ENCODE measurements around the gene RNMT. TPM values are rescaled to one million over a fixed set of nuclear protein-coding genes. Genes with fewer than 3 reads are reported as not detected.

Gene RNMT
- total RNA-seq, 1 experiment from 2014 or later = 38.4 TPM

DNA sequence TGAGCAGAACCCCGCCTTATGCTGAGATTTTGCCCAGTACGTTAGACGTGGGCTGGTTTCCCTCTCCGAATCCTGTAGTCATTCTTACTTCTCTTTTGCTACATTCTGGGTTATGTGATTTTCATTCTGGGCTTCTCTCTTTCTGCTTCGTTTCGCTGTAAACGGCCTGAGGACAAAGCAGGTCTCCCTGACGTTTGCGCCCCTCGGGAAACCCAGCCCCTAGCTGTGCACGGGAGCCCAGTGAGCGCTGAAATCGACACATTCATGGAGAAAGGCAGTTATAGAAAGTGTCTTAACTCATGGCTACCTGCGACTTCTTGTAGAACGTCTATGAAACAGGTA lies 74.8 kb downstream of the RNMT start:
- Mint-ChIP-seq H3K27me3 (ENCODE audit: insufficient read depth, unreplicated experiment) (no peaks in the 10 kb centered on the region), H3K9me3 (ENCODE audit: unreplicated experiment) (no peaks in the 10 kb centered on the region), H3K36me3 (ENCODE audit: insufficient read depth, unreplicated experiment) (no peaks in the 10 kb centered on the region), H3K27ac (ENCODE audit: low read depth, unreplicated experiment) (no peak overlapping the region), H3K4me3 (ENCODE audit: unreplicated experiment) (no peak overlapping the region), H3K4me1 (ENCODE audit: insufficient read depth, unreplicated experiment) (peaks cover 14% of the 10 kb centered on the region)
- intact Hi-C loops (cut with micrococcal nuclease) = no loop called here
- POLR2A ChIA-PET = interaction anchor here (1.2 kb wide), 1 partner anchor 74 kb away, joined by 3 read pairs; the partner anchor contains the start of genes FAM210A and RNMT
- CTCF ChIA-PET = interaction anchor here (4.5 kb wide), 1 partner anchor 12 kb away, joined by 44 read pairs; no protein-coding TSS in a partner anchor
- TF ChIP-seq, protein P1, sequence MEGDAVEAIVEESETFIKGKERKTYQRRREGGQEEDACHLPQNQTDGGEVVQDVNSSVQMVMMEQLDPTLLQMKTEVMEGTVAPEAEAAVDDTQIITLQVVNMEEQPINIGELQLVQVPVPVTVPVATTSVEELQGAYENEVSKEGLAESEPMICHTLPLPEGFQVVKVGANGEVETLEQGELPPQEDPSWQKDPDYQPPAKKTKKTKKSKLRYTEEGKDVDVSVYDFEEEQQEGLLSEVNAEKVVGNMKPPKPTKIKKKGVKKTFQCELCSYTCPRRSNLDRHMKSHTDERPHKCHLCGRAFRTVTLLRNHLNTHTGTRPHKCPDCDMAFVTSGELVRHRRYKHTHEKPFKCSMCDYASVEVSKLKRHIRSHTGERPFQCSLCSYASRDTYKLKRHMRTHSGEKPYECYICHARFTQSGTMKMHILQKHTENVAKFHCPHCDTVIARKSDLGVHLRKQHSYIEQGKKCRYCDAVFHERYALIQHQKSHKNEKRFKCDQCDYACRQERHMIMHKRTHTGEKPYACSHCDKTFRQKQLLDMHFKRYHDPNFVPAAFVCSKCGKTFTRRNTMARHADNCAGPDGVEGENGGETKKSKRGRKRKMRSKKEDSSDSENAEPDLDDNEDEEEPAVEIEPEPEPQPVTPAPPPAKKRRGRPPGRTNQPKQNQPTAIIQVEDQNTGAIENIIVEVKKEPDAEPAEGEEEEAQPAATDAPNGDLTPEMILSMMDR (IDR thresholded peaks at IDR 0.05; ENCODE audit: unreplicated experiment) = no peak
- BruUV-seq (replicated peaks) = no TSS peak
- no peak for DNase-seq (ENCODE audit: unreplicated experiment)

DNA sequence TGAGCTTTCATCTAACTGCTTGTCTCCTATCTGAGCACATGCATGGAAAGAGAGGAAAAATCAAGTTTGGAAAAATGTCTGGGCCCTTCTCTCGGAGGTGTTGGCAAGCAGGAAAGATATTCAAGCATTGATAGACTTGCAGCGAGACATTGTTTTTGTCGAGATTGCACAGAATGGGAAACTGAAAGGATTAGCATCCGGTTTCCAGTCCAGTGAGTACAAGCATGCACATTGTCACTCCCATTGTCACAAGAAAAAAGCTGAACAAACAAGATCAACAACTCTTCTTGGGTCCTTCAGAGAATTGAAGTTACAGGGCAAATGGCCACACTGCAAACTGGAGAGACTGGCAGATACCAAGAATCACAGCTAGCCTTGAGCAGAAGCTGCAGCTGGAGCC lies 77.8 kb downstream of the RNMT start:
- no peak overlapping the region for H3K27ac Mint-ChIP-seq (ENCODE audit: low read depth, unreplicated experiment)
- no peaks in the 10 kb centered on the region for H3K9me3 Mint-ChIP-seq (ENCODE audit: unreplicated experiment)
- intact Hi-C loops (cut with micrococcal nuclease) = no loop called here
- CTCF ChIA-PET = interaction anchor here (0.7 to 4.5 kb wide), 4 partner anchors 9 to 247 kb away, joined by 3 to 44 read pairs (median 6); partner anchors contain the start of gene MC5R
- H3K4me3 Mint-ChIP-seq (ENCODE audit: unreplicated experiment) = no peak overlapping the region
- H3K4me1 Mint-ChIP-seq (ENCODE audit: insufficient read depth, unreplicated experiment) = no peaks in the 10 kb centered on the region
- no peaks in the 10 kb centered on the region for H3K36me3 Mint-ChIP-seq (ENCODE audit: insufficient read depth, unreplicated experiment)
- BruUV-seq (replicated peaks) = no TSS peak
- TF ChIP-seq, protein P1 (IDR thresholded peaks at IDR 0.05; ENCODE audit: unreplicated experiment) = no peak
- POLR2A ChIA-PET = no interaction called here
- no peaks in the 10 kb centered on the region for H3K27me3 Mint-ChIP-seq (ENCODE audit: insufficient read depth, unreplicated experiment)
- no peak for DNase-seq (ENCODE audit: unreplicated experiment)

DNA sequence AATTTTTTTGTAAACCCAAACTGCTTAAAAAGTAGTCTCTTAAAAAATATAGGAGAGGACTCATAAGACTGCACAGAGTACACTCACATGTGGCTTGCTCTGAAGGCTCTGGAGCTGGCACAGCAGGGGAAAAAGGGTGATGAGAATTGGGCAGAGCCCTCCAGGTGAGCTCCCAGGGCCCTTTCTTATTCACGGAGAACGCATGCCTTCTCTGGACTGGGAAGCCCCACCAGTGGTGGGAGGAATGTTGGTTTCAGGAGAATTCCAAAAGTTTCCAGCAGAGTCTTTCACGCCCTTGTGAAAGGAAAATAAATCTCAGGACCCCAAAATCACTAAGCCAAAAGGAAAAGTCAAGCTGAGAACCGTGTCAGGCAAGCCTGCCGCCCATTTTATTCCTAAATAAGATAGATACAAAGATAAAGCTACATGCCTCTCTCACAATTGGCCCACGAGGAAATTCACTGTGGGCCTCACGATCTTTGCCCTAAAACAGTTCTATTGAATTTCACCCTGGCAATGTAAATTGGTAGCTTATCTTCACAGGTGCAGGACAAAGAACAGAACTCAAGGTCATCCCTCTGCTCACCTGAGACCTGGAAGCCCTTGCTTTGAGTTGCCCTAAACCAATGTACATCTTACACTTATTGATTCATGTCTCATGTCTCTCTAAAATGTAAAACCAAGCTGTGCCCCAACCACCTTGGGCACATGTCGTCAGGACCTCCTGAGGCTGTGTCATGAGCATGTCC lies 82.0 kb downstream of the RNMT start:
- DNase-seq (ENCODE audit: unreplicated experiment) = no peak
- no peak overlapping the region for H3K4me3 Mint-ChIP-seq (ENCODE audit: unreplicated experiment)
- ChIA-PET CTCF (interaction anchor here (0.6 to 11.9 kb wide), 6 partner anchors 13 to 608 kb away, joined by 3 to 124 read pairs (median 4); partner anchors contain the start of gene MC5R), POLR2A (no interaction called here)
- intact Hi-C loops (cut with micrococcal nuclease) = no loop called here
- H3K4me1 Mint-ChIP-seq (ENCODE audit: insufficient read depth, unreplicated experiment) = peaks cover 4% of the 10 kb centered on the region
- TF ChIP-seq, protein P1 (IDR thresholded peaks at IDR 0.05; ENCODE audit: unreplicated experiment) = no peak
- no peaks in the 10 kb centered on the region for H3K9me3 Mint-ChIP-seq (ENCODE audit: unreplicated experiment)
- no peak overlapping the region for H3K27ac Mint-ChIP-seq (ENCODE audit: low read depth, unreplicated experiment)
- H3K27me3 Mint-ChIP-seq (ENCODE audit: insufficient read depth, unreplicated experiment) = no peaks in the 10 kb centered on the region
- H3K36me3 Mint-ChIP-seq (ENCODE audit: insufficient read depth, unreplicated experiment) = no peaks in the 10 kb centered on the region
- no TSS peak for BruUV-seq (replicated peaks)

DNA sequence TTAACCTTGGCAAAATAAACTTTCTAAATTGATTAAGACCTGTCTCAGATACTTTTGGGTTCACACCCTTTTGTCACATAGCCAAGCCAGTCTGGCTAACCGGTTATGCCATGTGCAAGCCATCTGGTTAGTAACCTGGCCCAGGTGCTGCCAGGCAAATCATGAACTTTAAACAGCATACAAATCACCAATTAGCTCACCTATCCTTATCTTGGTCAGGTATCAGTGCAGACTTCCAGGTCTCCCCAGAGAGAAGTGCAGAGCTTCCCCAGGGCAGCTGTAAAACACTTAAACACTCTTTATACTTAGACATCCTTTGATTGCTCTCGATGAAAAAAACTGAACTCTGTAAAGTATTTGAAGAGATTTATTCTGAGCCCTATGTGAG lies 82.6 kb downstream of the RNMT start:
- Mint-ChIP-seq H3K4me1 (ENCODE audit: insufficient read depth, unreplicated experiment) (peaks cover 6% of the 10 kb centered on the region), H3K27ac (ENCODE audit: low read depth, unreplicated experiment) (no peak overlapping the region), H3K36me3 (ENCODE audit: insufficient read depth, unreplicated experiment) (no peaks in the 10 kb centered on the region), H3K27me3 (ENCODE audit: insufficient read depth, unreplicated experiment) (no peaks in the 10 kb centered on the region), H3K9me3 (ENCODE audit: unreplicated experiment) (no peaks in the 10 kb centered on the region), H3K4me3 (ENCODE audit: unreplicated experiment) (no peak overlapping the region)
- DNase-seq (ENCODE audit: unreplicated experiment) = no peak
- POLR2A ChIA-PET = no interaction called here
- intact Hi-C loops (cut with micrococcal nuclease) = no loop called here
- TF ChIP-seq, protein P1 (IDR thresholded peaks at IDR 0.05; ENCODE audit: unreplicated experiment) = no peak
- CTCF ChIA-PET = interaction anchor here (0.6 to 11.9 kb wide), 4 partner anchors 12 to 607 kb away, joined by 3 to 124 read pairs (median 4); no protein-coding TSS in a partner anchor
- no TSS peak for BruUV-seq (replicated peaks)

All from MCF 10A (cell line).